IMR-90 (cell line): ENCODE results near the gene CPB1. TPM values are rescaled to one million over a fixed set of nuclear protein-coding genes. Genes with fewer than 3 reads are reported as not detected.
A peak's percentile ranks its signal among the peaks of the same experiment; 100 is the strongest.

Source experiments
- ATAC-seq: fragments of 200-7000 bp; cut with Tn5 transposase; 2 replicates; pipeline ENCODE4 v1.9.1; 2020; ENCODE audit warnings: low read depth, mild to moderate bottlenecking, moderate library complexity
- BruUV-seq: library from RNA; stranded (reverse); fragments of 400-500 nt; replicated peaks from 2 replicates; lab custom pipeline; 2021; lab: Mats Ljungman, UMichigan
- CTCF ChIA-PET: fragments of 300-600 bp; formaldehyde crosslinking; extraction: SDS; loops from one replicate; lab custom pipeline; 2021; ENCODE audit warnings: antibody characterized with exemption; lab: Yijun Ruan, JAX
- POLR2A ChIA-PET: fragments of 300-600 bp; sonication (Branson Sonifier 250); formaldehyde crosslinking; loops from one replicate; lab custom pipeline; 2022; ENCODE audit warnings: antibody characterized with exemption; ENCODE audit not compliant: unreplicated experiment; lab: Charles Lee
- DNase-seq: peaks from one replicate; pipeline ENCODE4 v3.0.0; 2013
- H2AFZ ChIP-seq: replicated peaks from 2 replicates; pipeline ENCODE3; 2013; ENCODE audit warnings: low read length, mild to moderate bottlenecking; ENCODE audit not compliant: poor library complexity
- H2AK5ac ChIP-seq: 2 replicates; pipeline ENCODE4 v1.6.1; 2013; ENCODE audit warnings: low read depth, low read length, inconsistent platforms
- H2AK9ac ChIP-seq: replicated peaks from 2 replicates; pipeline ENCODE3; 2013; ENCODE audit warnings: mild to moderate bottlenecking, low read depth, low read length, moderate library complexity; ENCODE audit not compliant: poor library complexity
- H2BK120ac ChIP-seq: 2 replicates; pipeline ENCODE4 v1.6.1; 2013; ENCODE audit warnings: low read depth, low read length, inconsistent platforms
- H2BK15ac ChIP-seq: 3 replicates; pipeline ENCODE4 v1.6.1; 2013; ENCODE audit warnings: low read depth, low read length, inconsistent platforms
- H2BK20ac ChIP-seq: 2 replicates; pipeline ENCODE4 v1.6.1; 2013; ENCODE audit warnings: low read depth, mild to moderate bottlenecking, inconsistent platforms, low read length, moderate library complexity
- H2BK5ac ChIP-seq: 2 replicates; pipeline ENCODE4 v1.6.1; 2013; ENCODE audit warnings: mild to moderate bottlenecking, low read depth, low read length, inconsistent platforms; ENCODE audit not compliant: poor library complexity, severe bottlenecking
- H3K14ac ChIP-seq: replicated peaks from 2 replicates; pipeline ENCODE4 v1.6.1; 2013; ENCODE audit warnings: low read depth, low read length, inconsistent platforms
- H3K18ac ChIP-seq: 2 replicates; pipeline ENCODE4 v1.6.1; 2013; ENCODE audit warnings: low read depth, low read length, control low read depth
- H3K23ac ChIP-seq: 2 replicates; pipeline ENCODE4 v1.6.1; 2013; ENCODE audit warnings: low read depth, low read length, inconsistent platforms
- H3K27ac ChIP-seq: 2 replicates; pipeline ENCODE4 v1.5.1; 2013; ENCODE audit warnings: mild to moderate bottlenecking, control low read depth, low read length; ENCODE audit not compliant: insufficient read depth
- H3K27me3 ChIP-seq: 2 replicates; pipeline ENCODE4 v1.6.1; 2013; ENCODE audit warnings: low read length; ENCODE audit not compliant: control insufficient read depth, insufficient read depth
- H3K36me3 ChIP-seq: 2 replicates; pipeline ENCODE4 v1.6.1; 2013; ENCODE audit warnings: low read length, mixed read lengths; ENCODE audit not compliant: control insufficient read depth, insufficient read depth
- H3K4ac ChIP-seq: 2 replicates; pipeline ENCODE4 v1.6.1; 2013; ENCODE audit warnings: low read depth, low read length, inconsistent platforms
- H3K4me1 ChIP-seq: 2 replicates; pipeline ENCODE4 v1.6.1; 2013; ENCODE audit warnings: low read length, mixed read lengths; ENCODE audit not compliant: control insufficient read depth, insufficient read depth
- H3K4me2 ChIP-seq: 2 replicates; pipeline ENCODE4 v1.6.1; 2013; ENCODE audit warnings: low read depth, mild to moderate bottlenecking, control low read depth, low read length, moderate library complexity
- H3K4me3 ChIP-seq: 2 replicates; pipeline ENCODE4 v1.5.1; 2013; ENCODE audit warnings: low read depth, mild to moderate bottlenecking, control low read depth, low read length, moderate library complexity; ENCODE audit not compliant: insufficient read depth
- H3K56ac ChIP-seq: 2 replicates; pipeline ENCODE4 v1.6.1; 2013; ENCODE audit warnings: low read length, inconsistent platforms; ENCODE audit not compliant: insufficient read depth; ENCODE audit errors: extremely low read depth
- H3K79me1 ChIP-seq, 2 experiments: 2 replicates each; pipeline ENCODE4 v1.6.1; 2013; ENCODE audit warnings: low read length in 2 of 2, inconsistent platforms in 1 of 2, low read depth in 1 of 2
- H3K9ac ChIP-seq: 2 replicates; pipeline ENCODE4 v1.6.1; 2013; ENCODE audit warnings: low read depth, low read length, control low read depth
- H3K9me1 ChIP-seq: 2 replicates; pipeline ENCODE4 v1.6.1; 2013; ENCODE audit warnings: low read length, inconsistent platforms; ENCODE audit not compliant: insufficient read depth
- H3K9me3 ChIP-seq: 2 replicates; pipeline ENCODE4 v1.6.1; 2013; ENCODE audit warnings: low read length; ENCODE audit not compliant: control insufficient read depth, insufficient read depth
- H4K20me1 ChIP-seq: 2 replicates; pipeline ENCODE4 v1.6.1; 2013; ENCODE audit warnings: low read length, inconsistent platforms; ENCODE audit not compliant: insufficient read depth
- H4K5ac ChIP-seq: 2 replicates; pipeline ENCODE4 v1.6.1; 2013; ENCODE audit warnings: mild to moderate bottlenecking, low read depth, low read length, control low read depth
- H4K8ac ChIP-seq, 2 experiments: 2 replicates each; pipeline ENCODE4 v1.6.1; 2013; ENCODE audit warnings: low read depth in 2 of 2, low read length in 2 of 2, control low read depth in 1 of 2, inconsistent platforms in 1 of 2
- H4K91ac ChIP-seq: 2 replicates; pipeline ENCODE4 v1.6.1; 2013; ENCODE audit warnings: low read depth, low read length, inconsistent platforms; ENCODE audit not compliant: insufficient read depth
- MAFK ChIP-seq: IDR thresholded peaks from 2 replicates; pipeline ENCODE4 v1.6.1; 2012; ENCODE audit warnings: low read depth, low read length, improper control_type of control experiment
- WGBS, 2 experiments: methylation state at CpG; one replicate each; pipeline versions ENCODE4 v1.1.5 to v1.1.7; 2013; ENCODE audit warnings: missing lambda C conversion rate in 2 of 2; ENCODE audit not compliant: insufficient read length in 1 of 2; ENCODE audit errors: extremely low coverage in 2 of 2; 5-methylcytosine and 5-hydroxymethylcytosine counted together
- dilution Hi-C: fragments of 300-500 bp; cut with HindIII; formaldehyde crosslinking; loops from one replicate; pipeline ENCODE4 v1.14.3; 2018; ENCODE audit warnings: low sequenced_read_pairs; ENCODE audit not compliant: unreplicated experiment
- in situ Hi-C: fragments of 300-500 bp; cut with MboI; formaldehyde crosslinking; loops from 3 replicates; pipeline ENCODE4 v1.14.3; 2019; ENCODE audit warnings: low sequenced_read_pairs, inconsistent platforms, mixed read lengths
- intact Hi-C: fragments of 100-400 bp; cut with micrococcal nuclease; formaldehyde crosslinking; loops from 2 replicates; pipeline ENCODE4 v1.10.0; 2022
- polyA plus RNA-seq, 3 experiments: library from polyadenylated mRNA; depleted of rRNA; stranded (reverse); fragments of >200 nt; gene quantifications; 2 replicates each; pipeline ENCODE4 v1.2.3, GENCODE V29; 2012; ENCODE audit warnings: low replicate concordance in 1 of 3
- total RNA-seq: library from RNA; depleted of rRNA; stranded (reverse); fragments of >200 nt; gene quantifications from 2 replicates; pipeline ENCODE4 v1.2.3, GENCODE V29; 2012

The CPB1 gene
- total and polyA plus RNA-seq, 2 of the 4 experiments (the other 2 are of a cell fraction), result not detected

DNA sequence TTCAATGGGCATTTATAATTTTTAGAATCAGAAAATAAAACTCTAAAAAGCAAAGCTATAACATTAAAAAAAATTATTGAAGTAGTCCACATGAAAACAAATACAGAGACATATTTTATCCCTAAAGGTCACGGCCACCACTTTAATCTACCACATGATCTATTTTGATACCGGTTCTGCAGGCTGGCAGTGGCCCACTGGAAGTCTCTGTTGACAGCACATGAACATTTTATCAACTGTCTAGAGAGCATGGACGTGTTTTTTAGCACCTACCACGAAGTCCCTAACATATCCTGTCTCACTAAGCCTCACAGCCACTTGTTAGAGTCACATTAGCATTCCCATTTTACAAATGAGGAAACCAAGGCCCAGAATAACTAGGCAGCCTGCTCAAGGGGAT lies 35.7 kb downstream of the CPB1 start:
- POLR2A ChIA-PET, result no interaction called here
- no peak for ATAC-seq
- in situ Hi-C loops, result loop anchor here (5.0 kb wide), 1 partner anchor 84 kb away; no protein-coding TSS in a partner anchor

More for the DNA sequence above, 35.7 kb downstream of the CPB1 start:
- no TSS peak for BruUV-seq
- Histone ChIP-seq H4K20me1 (no peaks in the 10 kb centered on the region), H3K4me1 (no peaks in the 10 kb centered on the region), H3K9ac (no peak overlapping the region), H2BK5ac (no peak overlapping the region), H2AK5ac (no peak overlapping the region; the same call in 1 of the 2 replicates), H3K23ac (no peak overlapping the region), H4K8ac (no peak overlapping the region), H2AFZ (no peak overlapping the region), H2AK9ac (no peak overlapping the region), H3K18ac (no peak overlapping the region), H2BK120ac (peak overlapping the region; percentile 71; the same call in 1 of the 2 replicates), H2BK15ac (peak overlapping the region; percentile 64; the same call in 1 of the 3 replicates), H4K5ac (no peak overlapping the region), H2BK20ac (peak overlapping the region; percentile 20; the same call in 1 of the 2 replicates), H3K4me2 (no peak overlapping the region), H3K27me3 (peaks cover 5% of the 10 kb centered on the region), H3K79me1 (no peaks in the 10 kb centered on the region), H3K56ac (no peak overlapping the region), H4K91ac (peak overlapping the region; percentile 0; the same call in 1 of the 2 replicates), H3K9me1 (no peaks in the 10 kb centered on the region), H3K4ac (0 out of 2 replicates have a peak overlapping the region, but pooled peaks have one; percentile 57), H3K27ac (no peak overlapping the region), H3K36me3 (no peaks in the 10 kb centered on the region), H3K4me3 (no peak overlapping the region), H3K14ac (no peak overlapping the region), H3K9me3 (no peaks in the 10 kb centered on the region)
- 41% methylated on average over 3 of the region's 4 CpGs; no CpG with 5 or more reads in 1 of the 2 experiments for WGBS, 2 experiments
- dilution Hi-C loops (no loop called here), intact Hi-C loops (loop anchor here (10.0 kb wide), 1 partner anchor 558 kb away; no protein-coding TSS in a partner anchor)
- TF ChIP-seq MAFK, result no peak
- DNase-seq, result no peak
- CTCF ChIA-PET, result interaction anchor here (1.2 to 1.3 kb wide), 2 partner anchors 81 to 483 kb away, joined by 3 read pairs; no protein-coding TSS in a partner anchor
